Measurements from ENCODE around the gene GANC.

GANC gene

GRCh38 chr15:42385206-42385979 lies 112.4 kb downstream of the GANC start:
- peak; percentile 60 for DNase-seq

DNA sequence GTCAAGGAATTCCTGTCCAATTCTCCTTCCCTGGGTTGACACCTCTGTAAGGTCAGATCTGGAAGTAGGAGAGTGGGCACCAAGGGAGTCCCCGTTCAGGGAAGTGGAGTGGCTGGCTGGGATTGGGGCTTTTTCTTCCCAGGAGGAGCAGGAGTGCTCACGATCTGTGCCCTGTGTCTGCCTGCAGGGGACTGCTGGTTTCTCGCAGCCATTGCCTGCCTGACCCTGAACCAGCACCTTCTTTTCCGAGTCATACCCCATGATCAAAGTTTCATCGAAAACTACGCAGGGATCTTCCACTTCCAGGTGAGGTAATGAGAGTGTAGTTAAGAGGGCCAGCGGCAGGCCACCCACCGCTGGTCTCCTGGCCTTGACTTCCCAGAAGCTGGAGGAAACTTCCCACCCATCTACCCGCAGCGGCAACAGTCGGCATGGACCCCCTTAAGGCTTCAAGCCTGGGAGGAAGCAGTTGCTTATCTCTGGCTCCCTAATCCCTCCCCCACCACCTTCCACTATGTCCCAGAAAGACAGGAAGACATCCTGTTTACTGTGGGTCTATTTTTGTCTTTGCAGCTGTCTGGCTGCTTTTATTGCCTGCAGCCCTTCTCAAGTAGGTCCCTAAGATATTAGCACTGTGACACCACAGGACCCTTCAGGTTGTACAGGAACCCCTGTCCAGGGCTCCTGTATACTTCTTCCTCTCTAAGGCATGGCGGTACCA lies 113.1 kb downstream of the GANC start:
- DNase-seq = no peak

GRCh38 chr15:42387603-42388002 lies 114.6 kb downstream of the GANC start:
- DNase-seq = no peak

DNA sequence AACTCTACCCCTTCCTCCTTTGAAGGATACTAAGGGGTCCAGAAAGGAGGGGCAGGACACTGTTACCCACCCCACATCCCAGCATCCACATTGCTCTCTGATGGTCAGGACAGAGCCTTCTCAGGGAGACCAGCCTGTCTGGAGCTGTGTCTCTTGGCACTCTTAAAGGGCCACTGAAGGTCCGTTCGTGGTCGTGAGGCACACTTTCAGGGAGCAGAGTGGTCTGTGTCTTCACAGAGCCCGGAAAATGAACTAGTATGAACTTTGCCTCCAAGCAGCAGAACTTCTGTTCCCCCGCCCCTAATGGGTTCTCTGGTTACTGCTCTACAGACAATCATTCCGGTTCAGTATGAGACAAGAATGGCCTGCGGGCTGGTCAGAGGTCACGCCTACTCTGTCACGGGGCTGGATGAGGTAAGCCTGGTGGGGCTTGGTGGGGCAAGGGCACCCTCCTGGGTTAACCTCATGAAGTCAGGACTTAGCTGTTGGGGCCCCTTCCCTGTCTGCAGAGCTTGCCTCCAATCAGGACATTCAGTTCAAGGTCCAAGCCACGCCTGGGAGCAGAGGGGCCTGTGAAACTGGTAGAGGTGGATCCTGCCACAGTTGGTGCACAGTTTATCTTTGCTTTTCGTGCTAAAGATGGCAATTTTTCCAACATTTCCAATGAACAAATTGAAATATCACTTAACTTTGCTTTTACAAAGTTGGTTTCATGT lies 119.5 kb downstream of the GANC start:
- DNase-seq = no peak

- DNase-seq = no peak
These were observed 121.1 kb downstream of the GANC start for GRCh38 chr15:42394106-42394505.

DNA sequence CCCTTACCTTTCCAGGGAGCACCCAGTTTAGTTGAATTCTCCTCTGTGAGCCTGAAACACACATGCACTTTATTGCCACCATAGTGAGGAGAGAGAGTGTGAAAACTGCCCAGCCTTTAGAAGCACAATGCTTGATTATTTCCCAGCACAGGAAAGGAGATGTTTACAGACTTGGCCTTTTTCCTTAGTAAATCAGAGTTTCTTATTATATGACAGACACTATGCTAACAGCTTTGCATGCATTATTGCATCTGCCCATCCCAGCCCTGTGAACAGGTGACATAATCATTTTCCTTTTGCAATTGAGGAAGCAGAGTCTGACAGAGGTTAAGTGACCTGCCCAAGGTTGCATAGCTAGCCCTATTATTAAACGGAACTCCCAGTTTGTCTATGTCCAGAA lies 122.8 kb downstream of the GANC start:
- no peak for DNase-seq

GRCh38 chr15:42401544-42402454 lies 128.8 kb downstream of the GANC start:
- DNase-seq = peak; percentile 23

GRCh38 chr15:42402455-42403205 lies 129.6 kb downstream of the GANC start:
- DNase-seq = no peak

DNA sequence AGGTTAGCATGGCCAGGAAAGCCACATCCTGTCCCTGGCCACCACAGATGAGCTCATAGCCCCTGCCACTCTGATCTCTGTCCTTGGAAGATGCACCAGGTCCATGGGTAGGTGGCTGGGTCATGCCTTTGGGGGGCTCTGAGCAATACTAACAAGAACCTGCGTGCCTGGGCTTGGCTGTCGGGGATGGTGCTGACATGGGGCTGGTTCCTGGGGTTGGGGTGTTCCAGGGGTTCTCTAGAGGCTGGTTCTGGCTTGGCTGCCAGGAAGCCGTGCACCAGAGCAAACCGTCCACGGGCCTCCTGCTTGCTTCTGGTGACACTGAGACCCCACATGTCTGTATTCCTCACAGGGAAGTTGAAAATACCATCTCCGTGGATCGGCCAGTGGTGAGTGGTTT lies 130.4 kb downstream of the GANC start:
- no peak for DNase-seq

- DNase-seq = no peak
These were observed 131.6 kb downstream of the GANC start for GRCh38 chr15:42404461-42405235.

GRCh38 chr15:42405863-42406482 lies 133.0 kb downstream of the GANC start:
- no peak for DNase-seq

Data from activated CD4-positive, alpha-beta T cell treated with anti-CD3 and anti-CD28 coated beads, Interleukin-10, Interleukin-2, amounts not matched to agents 100 ng/mL and 50 ng/mL, durations not matched to agents 16 hours and 8 hours (primary cell).